RWPE1 (cell line): Measurements from ENCODE around the gene GUCY1A2.

ENCODE experiments used
- CTCF ChIA-PET: fragments of 350-600 bp; sonication (Branson Sonifier 250); formaldehyde crosslinking; extraction: SDS; loops from one replicate; lab custom pipeline; 2021; lab: Yijun Ruan, JAX
- POLR2A ChIA-PET: fragments of 400-600 bp; formaldehyde crosslinking; extraction: SDS; loops from one replicate; lab custom pipeline; 2020; ENCODE audit warnings: antibody characterized with exemption; ENCODE audit not compliant: low non-redundant PET; lab: Yijun Ruan, JAX
- DNase-seq: peaks from one replicate; pipeline ENCODE4 v3.0.0; 2012; ENCODE audit warnings: low spot score
- H3K27ac ChIP-seq: fragments of 450-650 bp; 2 replicates; pipeline ENCODE4 v1.5.1; 2017
- TF ChIP-seq, protein P1 (sequence below): fragments of 450-650 bp; conservative IDR thresholded peaks from 2 replicates; pipeline ENCODE4 v1.5.1; 2017; ENCODE audit warnings: low read depth, mild to moderate bottlenecking

GUCY1A2 gene

DNA sequence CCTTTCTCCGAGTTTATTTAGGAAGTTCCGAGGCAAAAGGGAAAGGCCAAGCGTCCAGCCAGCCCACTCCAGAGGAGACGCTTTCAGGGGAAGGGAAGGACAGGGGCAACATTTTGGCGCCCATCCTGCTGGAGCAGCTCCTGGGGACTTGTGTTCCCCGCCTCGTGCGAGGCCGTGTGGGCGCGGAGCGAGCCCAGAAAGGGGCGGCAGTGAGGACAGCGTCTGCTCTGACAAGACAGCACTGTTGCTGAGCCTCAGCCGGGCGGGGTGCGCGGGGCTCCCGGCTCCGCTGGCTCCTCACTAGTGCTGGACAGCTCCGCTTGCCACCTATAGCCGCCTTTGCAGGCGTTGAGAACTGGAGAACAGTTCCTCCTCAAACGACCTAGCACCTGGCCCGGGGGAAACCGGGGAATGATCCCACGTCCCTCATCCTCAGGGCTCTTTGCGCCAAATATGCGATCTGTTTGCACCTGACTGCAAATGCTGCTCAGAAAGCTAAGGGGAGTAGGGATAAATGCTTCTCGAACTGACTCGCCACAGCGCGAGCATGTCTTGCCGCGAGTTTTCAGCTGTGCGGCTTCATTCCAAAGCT is 722 bp upstream of the GUCY1A2 start:
- ChIA-PET CTCF (interaction anchor here (0.5 kb wide), 1 partner anchor 74 kb away, joined by 5 read pairs; no protein-coding TSS in a partner anchor), POLR2A (no interaction called here)
- H3K27ac ChIP-seq, result no peak overlapping the region
- TF ChIP-seq, protein P1, sequence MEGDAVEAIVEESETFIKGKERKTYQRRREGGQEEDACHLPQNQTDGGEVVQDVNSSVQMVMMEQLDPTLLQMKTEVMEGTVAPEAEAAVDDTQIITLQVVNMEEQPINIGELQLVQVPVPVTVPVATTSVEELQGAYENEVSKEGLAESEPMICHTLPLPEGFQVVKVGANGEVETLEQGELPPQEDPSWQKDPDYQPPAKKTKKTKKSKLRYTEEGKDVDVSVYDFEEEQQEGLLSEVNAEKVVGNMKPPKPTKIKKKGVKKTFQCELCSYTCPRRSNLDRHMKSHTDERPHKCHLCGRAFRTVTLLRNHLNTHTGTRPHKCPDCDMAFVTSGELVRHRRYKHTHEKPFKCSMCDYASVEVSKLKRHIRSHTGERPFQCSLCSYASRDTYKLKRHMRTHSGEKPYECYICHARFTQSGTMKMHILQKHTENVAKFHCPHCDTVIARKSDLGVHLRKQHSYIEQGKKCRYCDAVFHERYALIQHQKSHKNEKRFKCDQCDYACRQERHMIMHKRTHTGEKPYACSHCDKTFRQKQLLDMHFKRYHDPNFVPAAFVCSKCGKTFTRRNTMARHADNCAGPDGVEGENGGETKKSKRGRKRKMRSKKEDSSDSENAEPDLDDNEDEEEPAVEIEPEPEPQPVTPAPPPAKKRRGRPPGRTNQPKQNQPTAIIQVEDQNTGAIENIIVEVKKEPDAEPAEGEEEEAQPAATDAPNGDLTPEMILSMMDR, result no peak
- peak; percentile 68 for DNase-seq

DNA sequence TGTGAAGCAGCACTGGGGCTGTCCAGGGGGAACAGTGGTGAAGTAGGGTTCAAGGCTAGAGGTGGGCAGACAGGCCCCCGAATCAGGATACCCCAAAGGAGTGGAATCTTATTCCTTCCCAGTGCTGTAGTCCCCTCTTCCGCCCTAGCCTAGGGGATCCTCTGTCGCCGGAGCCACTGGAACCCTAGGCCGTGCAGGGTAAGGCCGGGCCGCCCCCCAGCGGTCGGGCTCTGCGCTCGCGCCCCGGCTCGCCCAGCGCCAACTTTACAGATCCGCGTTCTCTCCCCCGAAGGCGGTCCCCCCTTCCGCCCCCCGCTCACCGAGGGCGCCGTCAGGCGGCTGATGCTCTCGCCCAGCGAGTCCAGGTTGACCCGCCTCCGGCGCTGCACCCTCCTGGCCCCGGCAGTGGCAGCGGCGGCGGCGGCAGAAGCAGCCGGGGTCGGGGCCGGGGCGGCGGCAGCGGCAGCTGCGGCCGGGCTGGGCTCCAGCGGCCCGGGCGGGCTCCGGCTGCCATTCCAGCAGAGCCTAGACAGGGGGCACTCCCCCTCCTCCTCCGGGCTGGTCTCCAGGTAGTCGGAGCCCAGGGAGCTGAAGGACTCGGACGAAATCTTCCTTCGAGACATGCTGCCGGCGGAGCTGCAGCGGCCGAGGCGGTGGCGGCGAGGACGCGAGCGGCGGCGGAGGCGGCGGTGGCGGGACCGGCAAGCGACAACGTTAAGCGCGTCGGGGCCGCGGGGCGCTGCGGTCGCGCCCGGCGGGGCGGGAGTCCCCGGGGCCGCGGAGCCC is 650 bp downstream of the GUCY1A2 start:
- TF ChIP-seq, protein P1, result peak; percentile 63
- DNase-seq, result peak; percentile 20
- ChIA-PET CTCF (no interaction called here), POLR2A (no interaction called here)
- H3K27ac ChIP-seq, result no peak overlapping the region

DNA sequence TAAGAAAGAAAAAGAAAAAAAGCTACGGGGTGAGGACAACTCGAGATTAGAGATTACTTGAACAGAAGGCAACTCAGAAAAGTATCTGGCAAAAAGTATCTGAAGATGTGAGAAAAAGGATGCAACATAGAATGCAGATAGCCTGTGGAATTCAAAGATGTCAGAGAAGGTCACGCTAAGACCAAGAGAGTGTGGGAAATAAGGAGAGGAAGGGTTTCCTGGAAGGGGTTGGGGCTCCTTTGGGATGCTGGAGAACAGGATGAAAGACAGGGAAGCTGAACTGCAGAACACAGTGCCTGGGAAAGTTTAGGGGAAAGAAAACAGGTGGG is 1.2 kb downstream of the GUCY1A2 start:
- TF ChIP-seq, protein P1, result no peak
- CTCF ChIA-PET, result no interaction called here
- H3K27ac ChIP-seq, result no peak overlapping the region
- no peak for DNase-seq
- POLR2A ChIA-PET, result no interaction called here

DNA sequence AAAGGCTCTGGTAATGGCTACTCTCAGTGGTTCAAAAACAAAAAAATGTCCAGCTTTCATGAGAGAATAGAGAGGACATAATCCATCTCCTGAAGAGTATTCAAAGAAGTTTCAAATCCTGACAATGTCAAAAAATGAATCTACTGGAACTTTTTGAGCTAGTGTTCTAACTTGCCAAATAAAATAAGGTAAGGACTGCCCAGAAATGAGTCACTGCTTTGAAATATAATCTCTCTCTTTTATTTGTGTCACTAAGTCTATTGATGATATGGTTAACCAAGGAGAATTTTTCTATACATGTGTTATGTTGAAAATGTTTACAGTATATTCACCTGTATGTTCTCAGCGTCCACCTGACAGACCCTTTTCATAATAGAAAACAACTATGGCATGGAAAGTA is 3.4 kb downstream of the GUCY1A2 start:
- POLR2A ChIA-PET, result no interaction called here
- CTCF ChIA-PET, result interaction anchor here (0.7 kb wide), 1 partner anchor 16 kb away, joined by 3 read pairs; no protein-coding TSS in a partner anchor
- TF ChIP-seq, protein P1, result no peak
- H3K27ac ChIP-seq, result no peak overlapping the region
- DNase-seq, result no peak

DNA sequence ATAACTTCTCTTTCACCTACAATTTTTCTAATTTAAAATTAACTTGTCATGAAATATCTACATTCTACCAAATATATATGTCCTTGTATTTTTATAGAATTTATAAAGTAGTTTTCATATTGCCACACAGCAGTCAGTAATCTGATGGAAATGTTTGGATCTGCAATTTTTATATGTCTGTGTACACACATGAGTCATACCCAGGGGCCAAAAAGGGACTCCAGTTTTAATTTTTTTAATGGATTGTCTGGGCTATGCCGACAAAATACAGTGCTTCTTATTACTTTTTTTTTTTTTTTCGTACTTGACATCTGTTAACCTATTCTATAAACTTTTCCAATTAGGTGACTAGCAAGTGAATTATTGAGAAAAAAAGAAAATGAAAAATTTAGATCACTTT is 6.3 kb downstream of the GUCY1A2 start:
- DNase-seq, result no peak
- TF ChIP-seq, protein P1, result no peak
- POLR2A ChIA-PET, result no interaction called here
- no peak overlapping the region for H3K27ac ChIP-seq
- CTCF ChIA-PET, result no interaction called here

DNA sequence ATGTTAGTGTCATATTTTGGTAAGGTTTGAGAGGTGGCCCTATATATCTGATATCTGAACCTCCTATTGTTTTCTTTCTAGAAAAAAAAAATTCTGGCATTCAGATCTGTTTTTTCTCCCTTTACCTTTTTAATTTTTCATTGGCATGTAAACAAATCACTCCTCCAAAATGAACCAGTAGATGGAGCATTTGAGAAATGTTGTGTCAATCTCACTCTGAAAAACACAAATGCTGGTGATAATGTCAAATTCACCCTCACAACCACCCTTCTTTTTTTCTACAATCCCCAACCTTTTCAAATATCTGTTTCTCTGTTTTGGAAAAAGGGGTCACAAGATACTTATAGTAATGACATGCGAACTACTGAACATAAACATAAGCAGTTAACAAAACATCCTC is 9.1 kb downstream of the GUCY1A2 start:
- CTCF ChIA-PET, result no interaction called here
- DNase-seq, result no peak
- H3K27ac ChIP-seq, result no peak overlapping the region
- TF ChIP-seq, protein P1, result no peak
- POLR2A ChIA-PET, result no interaction called here
